NCI-H526 (cell line): Measurements from ENCODE around the gene RRP1B.

Experiments used
- DNase-seq, 2 experiments: peaks; one replicate each; lab custom pipeline; 2025; lab: John Stamatoyannopoulos, UW

The RRP1B gene

GRCh38 chr21:43721206-43721605 is 61.8 kb downstream of the RRP1B start:
- no peak for DNase-seq

GRCh38 chr21:43721939-43722338 is 62.6 kb downstream of the RRP1B start:
- no peak for DNase-seq

- DNase-seq = no peak
Measured at GRCh38 chr21:43723648-43724047, 64.3 kb downstream of the RRP1B start.

- DNase-seq = no peak
Measured at GRCh38 chr21:43726686-43727518, 67.5 kb downstream of the RRP1B start.

- DNase-seq = no peak
Measured at GRCh38 chr21:43727519-43728153, 68.3 kb downstream of the RRP1B start.

- DNase-seq = no peak
Measured at GRCh38 chr21:43728154-43728466, 68.8 kb downstream of the RRP1B start.

- DNase-seq = peak; percentile 74 to 85
Measured at GRCh38 chr21:43728467-43729390, 69.4 kb downstream of the RRP1B start.

- DNase-seq = no peak
Measured at GRCh38 chr21:43731476-43731875, 72.1 kb downstream of the RRP1B start.

- DNase-seq = no peak
Measured at GRCh38 chr21:43731891-43732711, 72.7 kb downstream of the RRP1B start.

GRCh38 chr21:43733060-43733459 is 73.7 kb downstream of the RRP1B start:
- DNase-seq = no peak

GRCh38 chr21:43733529-43734071 is 74.2 kb downstream of the RRP1B start:
- DNase-seq = no peak

- DNase-seq = no peak
Measured at GRCh38 chr21:43734131-43734927, 75.0 kb downstream of the RRP1B start.

- no peak for DNase-seq
Measured at GRCh38 chr21:43734928-43735229, 75.5 kb downstream of the RRP1B start.

GRCh38 chr21:43735236-43736091 is 76.1 kb downstream of the RRP1B start:
- no peak for DNase-seq

GRCh38 chr21:43736224-43736883 is 77.0 kb downstream of the RRP1B start:
- DNase-seq = no peak

- DNase-seq = no peak
Measured at GRCh38 chr21:43737158-43737950, 78.0 kb downstream of the RRP1B start.

- DNase-seq = no peak
Measured at GRCh38 chr21:43739621-43740435, 80.5 kb downstream of the RRP1B start.
